ENCODE results near the gene DPF3.

DPF3 gene

DNA sequence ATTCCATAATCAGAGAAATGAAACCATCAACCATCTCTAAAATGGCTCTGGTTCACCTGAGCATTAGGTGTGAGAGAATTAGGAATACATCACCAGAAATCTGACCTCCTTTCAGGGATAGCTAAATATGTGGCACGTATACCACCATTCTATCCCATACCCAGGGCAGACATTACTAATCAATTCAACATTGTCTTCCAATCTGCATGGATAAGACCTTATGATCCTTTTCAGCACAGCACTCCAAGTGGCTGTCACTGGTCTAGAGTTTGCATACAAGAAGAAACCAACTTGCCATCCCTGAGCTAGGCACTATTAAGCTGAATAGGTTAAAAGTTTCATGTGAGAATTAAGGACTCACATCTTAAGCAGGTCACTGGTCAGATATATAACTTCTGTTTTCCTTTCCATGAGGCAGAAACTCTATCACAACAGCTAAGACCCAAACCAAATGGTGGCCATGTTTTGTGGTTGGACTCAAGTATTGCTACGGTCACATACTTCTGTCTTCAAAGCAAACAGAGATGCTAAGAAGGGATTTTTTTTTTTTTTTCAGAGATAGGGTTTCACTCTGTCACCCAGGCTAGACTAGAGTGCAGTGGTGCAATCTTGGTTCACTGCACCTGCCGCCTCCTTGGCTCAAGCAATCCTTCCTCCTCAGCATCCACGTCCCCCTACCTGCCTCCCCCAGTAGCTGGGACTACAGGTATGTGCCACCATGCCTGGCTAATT lies 249.0 kb downstream of the DPF3 start:
- no peaks in the 10 kb centered on the region for H3K36me3 Mint-ChIP-seq (ENCODE audit: low read depth)
- no peaks in the 10 kb centered on the region for H3K4me1 Mint-ChIP-seq (ENCODE audit: low read depth)
- H3K27me3 Mint-ChIP-seq, result peaks cover 9% of the 10 kb centered on the region
- H3K27ac Mint-ChIP-seq, result no peak overlapping the region
- no peak overlapping the region for H3K4me3 Mint-ChIP-seq
- intact Hi-C loops (cut with micrococcal nuclease), result no loop called here
- H3K9me3 Mint-ChIP-seq, result peaks cover 6% of the 10 kb centered on the region

DNA sequence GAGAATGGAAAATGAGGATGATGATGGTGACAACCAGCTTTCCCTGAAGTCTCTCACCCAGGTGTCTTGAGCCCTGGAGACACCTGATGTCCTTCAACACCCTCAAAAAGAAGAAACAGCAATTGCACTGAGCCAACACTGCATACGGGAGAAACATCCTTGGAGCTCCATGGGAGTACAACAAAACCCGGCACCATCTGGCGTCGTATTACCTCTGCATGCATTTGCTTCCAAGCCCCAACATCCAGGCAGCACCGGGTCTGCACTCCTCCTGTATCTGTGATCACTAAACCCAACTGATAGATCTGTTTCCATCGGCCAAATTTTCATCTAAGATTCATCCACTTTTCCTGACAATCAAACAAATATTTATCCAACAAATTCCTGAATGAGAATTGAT lies 249.9 kb downstream of the DPF3 start:
- Mint-ChIP-seq H3K9me3 (peaks cover 6% of the 10 kb centered on the region), H3K4me3 (no peak overlapping the region), H3K27me3 (peaks cover 8% of the 10 kb centered on the region), H3K4me1 (ENCODE audit: low read depth) (no peaks in the 10 kb centered on the region), H3K27ac (no peak overlapping the region), H3K36me3 (ENCODE audit: low read depth) (no peaks in the 10 kb centered on the region)
- intact Hi-C loops (cut with micrococcal nuclease), result no loop called here

DNA sequence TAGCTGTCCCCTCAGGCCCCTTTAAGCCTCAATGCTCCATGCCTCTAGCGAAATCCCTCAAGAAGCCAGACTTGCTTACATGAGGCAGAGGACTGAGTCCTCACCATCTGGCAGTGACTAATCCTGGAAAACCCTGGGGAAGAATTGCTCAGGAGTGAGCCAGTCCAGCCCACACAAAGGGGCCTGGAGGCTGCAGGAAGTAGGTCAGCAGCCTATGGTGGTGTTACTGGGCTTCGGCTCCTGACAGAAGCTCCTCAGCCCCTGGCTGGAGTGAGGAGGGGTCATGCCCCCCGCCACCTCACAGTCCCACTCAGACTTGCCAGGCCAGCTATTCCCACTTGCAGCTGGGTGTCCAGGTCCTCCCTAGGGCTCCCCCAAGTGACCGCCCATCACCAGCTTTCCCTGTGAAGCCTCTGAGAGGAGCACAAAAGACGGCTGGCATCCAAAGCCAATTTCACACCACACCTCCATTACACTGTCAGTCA lies 250.5 kb downstream of the DPF3 start:
- Mint-ChIP-seq H3K27ac (no peak overlapping the region), H3K4me1 (ENCODE audit: low read depth) (no peaks in the 10 kb centered on the region), H3K9me3 (peaks cover 6% of the 10 kb centered on the region), H3K4me3 (no peak overlapping the region), H3K27me3 (peaks cover 8% of the 10 kb centered on the region), H3K36me3 (ENCODE audit: low read depth) (no peaks in the 10 kb centered on the region)
- intact Hi-C loops (cut with micrococcal nuclease), result no loop called here

DNA sequence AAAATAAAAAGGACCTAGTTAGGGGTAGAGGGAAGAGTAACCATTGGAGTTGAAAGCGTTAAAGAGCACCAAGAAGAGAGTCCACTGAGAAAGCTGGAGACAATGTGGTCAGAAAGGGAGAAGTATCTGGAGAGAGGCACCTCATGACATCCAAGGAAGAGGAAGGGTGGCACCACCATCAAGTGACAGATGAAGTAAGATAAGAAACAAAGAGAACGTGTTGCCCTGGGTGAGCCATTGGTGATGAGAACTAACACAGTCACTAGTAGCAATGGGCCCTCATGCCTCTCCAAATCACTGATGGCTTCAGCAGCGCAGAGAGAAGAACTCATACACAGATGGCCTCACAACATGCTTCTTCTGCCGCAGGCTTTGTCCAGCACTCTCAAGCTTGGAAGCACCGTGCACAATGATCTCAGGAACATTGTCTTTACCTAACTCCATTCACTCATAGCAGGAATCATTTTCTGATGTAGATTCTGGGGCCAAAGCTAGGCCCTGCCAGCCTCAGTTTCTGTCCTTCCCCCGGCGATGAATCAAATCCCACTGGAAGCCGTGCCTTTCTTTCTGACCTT lies 252.9 kb downstream of the DPF3 start:
- H3K27ac Mint-ChIP-seq, result no peak overlapping the region
- intact Hi-C loops (cut with micrococcal nuclease), result no loop called here

DNA sequence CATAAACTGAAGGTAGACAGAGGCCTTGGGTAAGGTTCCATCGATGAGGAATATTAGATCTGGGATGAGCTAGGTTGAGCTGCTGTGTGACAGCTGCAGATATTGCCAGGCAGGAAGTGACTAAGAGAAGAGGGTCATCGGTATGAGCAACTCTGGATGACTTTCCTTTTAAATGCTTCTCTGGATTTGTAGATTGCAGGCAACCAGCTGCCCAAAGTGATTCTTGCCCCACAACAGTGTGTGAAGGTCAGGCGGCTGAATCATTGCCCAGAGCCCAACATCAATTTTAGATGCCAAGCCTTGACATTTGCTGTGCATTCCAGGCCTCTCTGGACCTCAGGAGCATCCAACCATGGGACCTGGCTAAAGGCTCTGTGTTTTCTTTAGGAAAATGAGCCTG lies 255.9 kb downstream of the DPF3 start:
- no peaks in the 10 kb centered on the region for H3K36me3 Mint-ChIP-seq (ENCODE audit: low read depth)
- intact Hi-C loops (cut with micrococcal nuclease), result no loop called here
- peaks cover 6% of the 10 kb centered on the region for H3K9me3 Mint-ChIP-seq
- no peak overlapping the region for H3K27ac Mint-ChIP-seq
- H3K4me3 Mint-ChIP-seq, result no peak overlapping the region
- peaks cover 15% of the 10 kb centered on the region for H3K27me3 Mint-ChIP-seq
- no peaks in the 10 kb centered on the region for H3K4me1 Mint-ChIP-seq (ENCODE audit: low read depth)

More for the DNA sequence above, 252.9 kb downstream of the DPF3 start:
- H3K9me3 Mint-ChIP-seq, result peaks cover 6% of the 10 kb centered on the region
- H3K27me3 Mint-ChIP-seq, result peaks cover 9% of the 10 kb centered on the region
- H3K36me3 Mint-ChIP-seq (ENCODE audit: low read depth), result no peaks in the 10 kb centered on the region
- H3K4me1 Mint-ChIP-seq (ENCODE audit: low read depth), result no peaks in the 10 kb centered on the region
- H3K4me3 Mint-ChIP-seq, result no peak overlapping the region

DNA sequence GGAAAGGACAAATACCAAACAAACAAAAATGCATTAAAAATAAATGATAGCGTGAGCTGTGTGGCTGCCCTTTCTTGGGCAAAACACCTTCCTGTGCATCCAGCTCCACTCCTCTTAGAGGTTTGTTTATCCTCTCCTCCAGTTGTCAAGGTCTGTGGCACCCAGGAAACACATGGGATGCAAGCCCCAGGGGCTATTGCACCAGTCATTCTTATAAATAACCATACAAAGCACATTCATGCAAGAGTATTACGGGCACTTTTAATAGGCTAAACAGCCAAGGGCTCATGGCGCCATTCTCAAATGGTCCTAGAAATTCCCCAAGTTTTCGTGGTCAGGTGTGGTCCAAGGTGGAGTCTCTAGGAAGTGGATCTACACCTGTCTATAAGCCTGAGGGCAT lies 257.0 kb downstream of the DPF3 start:
- Mint-ChIP-seq H3K9me3 (peaks cover 6% of the 10 kb centered on the region), H3K4me3 (no peak overlapping the region), H3K4me1 (ENCODE audit: low read depth) (no peaks in the 10 kb centered on the region), H3K36me3 (ENCODE audit: low read depth) (no peaks in the 10 kb centered on the region), H3K27ac (no peak overlapping the region), H3K27me3 (peaks cover 13% of the 10 kb centered on the region)
- intact Hi-C loops (cut with micrococcal nuclease), result no loop called here

DNA sequence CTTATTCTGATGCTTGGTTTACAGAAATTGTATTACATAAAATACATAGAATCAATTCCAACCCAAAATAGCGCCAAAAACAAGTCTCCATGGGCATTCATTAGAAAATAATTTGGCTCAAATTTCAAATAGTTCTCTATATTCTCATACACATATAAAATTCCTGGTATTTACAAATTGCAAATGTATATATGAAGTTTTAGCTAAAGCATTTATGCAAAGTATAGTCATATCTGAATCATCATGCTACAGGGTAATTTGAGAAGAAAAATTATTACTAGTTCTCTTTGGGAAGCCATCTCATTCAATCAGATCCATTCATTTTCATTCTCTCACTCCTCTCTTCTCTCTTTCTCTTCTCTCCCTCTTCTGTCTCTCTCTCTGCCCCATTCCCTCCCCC lies 257.8 kb downstream of the DPF3 start:
- H3K9me3 Mint-ChIP-seq, result peaks cover 6% of the 10 kb centered on the region
- intact Hi-C loops (cut with micrococcal nuclease), result no loop called here
- H3K27me3 Mint-ChIP-seq, result peaks cover 13% of the 10 kb centered on the region
- no peaks in the 10 kb centered on the region for H3K4me1 Mint-ChIP-seq (ENCODE audit: low read depth)
- H3K27ac Mint-ChIP-seq, result no peak overlapping the region
- H3K36me3 Mint-ChIP-seq (ENCODE audit: low read depth), result no peaks in the 10 kb centered on the region
- no peak overlapping the region for H3K4me3 Mint-ChIP-seq

DNA sequence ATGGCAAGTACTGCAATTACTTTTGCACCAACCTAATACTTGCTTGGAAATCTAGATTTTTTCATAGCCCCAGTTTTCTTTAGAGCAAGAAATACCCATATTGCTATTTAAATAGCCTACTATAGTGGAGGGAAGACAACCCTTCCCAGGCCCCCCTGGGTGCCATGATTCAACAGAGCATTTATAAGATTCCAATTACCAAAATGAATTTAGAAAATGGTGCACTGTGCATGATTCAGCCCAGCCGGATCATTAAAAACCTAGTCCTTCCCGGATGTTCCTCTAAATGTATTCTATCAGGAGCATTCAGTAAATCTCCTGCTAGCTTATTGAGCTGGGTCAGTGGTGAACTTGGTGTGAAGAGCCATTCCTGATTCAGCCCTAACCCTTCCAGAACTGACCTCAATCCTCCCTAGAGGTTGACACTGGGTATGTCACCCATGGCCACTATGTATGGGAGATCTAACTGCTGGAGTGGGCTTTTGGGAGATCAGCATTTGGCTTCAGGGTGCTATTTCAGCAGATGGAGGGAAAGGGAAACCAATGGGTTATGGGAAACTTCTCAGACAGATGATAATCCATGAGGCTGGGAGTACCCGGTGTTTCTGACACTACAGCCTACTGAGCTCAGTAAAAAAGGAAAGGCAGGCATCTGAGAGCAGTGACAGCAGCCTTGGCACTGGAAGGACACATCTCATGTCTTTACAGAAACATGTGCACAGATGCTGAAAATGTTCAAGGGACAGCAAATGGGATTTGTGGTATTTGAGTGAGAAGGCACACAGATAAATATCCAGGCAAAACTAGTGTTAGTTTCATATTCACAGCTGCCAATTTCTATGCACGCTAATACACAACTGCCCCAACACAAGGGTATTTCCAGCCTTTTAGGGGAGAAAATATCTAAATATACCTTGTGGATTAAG lies 258.9 kb downstream of the DPF3 start:
- peaks cover 12% of the 10 kb centered on the region for H3K27me3 Mint-ChIP-seq
- intact Hi-C loops (cut with micrococcal nuclease), result no loop called here
- H3K4me3 Mint-ChIP-seq, result no peak overlapping the region
- no peaks in the 10 kb centered on the region for H3K4me1 Mint-ChIP-seq (ENCODE audit: low read depth)
- H3K27ac Mint-ChIP-seq, result no peak overlapping the region
- no peaks in the 10 kb centered on the region for H3K9me3 Mint-ChIP-seq
- no peaks in the 10 kb centered on the region for H3K36me3 Mint-ChIP-seq (ENCODE audit: low read depth)

DNA sequence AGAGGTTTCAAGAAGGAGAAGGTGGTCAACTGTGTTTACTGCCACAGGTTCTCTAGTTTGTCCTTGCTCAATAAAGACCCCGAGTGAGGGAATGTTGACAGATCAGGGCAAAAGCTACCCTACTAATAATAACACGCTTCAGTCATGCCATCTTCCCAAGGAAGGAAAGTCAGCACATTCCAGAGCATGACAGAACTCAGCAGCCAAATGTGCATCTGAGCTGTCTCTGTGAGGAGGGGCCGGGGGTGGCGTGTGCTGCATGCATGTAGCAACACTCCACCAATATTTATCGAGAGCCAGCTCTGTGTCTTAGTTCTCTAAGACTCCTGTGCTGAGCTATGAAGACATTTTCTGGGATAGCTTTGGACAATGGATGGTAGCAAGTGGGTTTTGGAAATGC lies 260.4 kb downstream of the DPF3 start:
- Mint-ChIP-seq H3K27me3 (peaks cover 13% of the 10 kb centered on the region), H3K9me3 (no peaks in the 10 kb centered on the region), H3K4me3 (no peak overlapping the region), H3K4me1 (ENCODE audit: low read depth) (no peaks in the 10 kb centered on the region), H3K27ac (no peak overlapping the region), H3K36me3 (ENCODE audit: low read depth) (no peaks in the 10 kb centered on the region)
- intact Hi-C loops (cut with micrococcal nuclease), result no loop called here

DNA sequence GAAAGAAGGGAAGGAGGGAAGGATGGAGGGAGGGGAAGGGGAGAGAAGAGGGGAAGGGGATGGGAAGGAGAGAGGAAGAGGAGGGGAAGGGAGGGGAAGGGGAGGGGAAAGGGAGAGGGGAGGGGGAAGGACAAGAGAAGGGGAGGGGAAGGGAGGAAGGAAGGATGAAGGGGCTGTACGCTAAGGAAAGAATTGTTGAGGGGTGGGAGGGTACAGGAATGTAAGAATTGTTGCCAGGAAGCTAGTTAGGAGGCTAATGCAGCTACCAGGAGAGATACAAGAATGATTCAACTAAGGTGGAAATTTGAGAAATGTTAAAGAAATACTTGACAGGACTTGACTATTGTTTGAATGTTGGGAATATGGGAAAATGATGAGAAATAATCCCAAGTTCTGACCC lies 261.2 kb downstream of the DPF3 start:
- H3K4me1 Mint-ChIP-seq (ENCODE audit: low read depth), result no peaks in the 10 kb centered on the region
- no peak overlapping the region for H3K27ac Mint-ChIP-seq
- H3K9me3 Mint-ChIP-seq, result no peaks in the 10 kb centered on the region
- intact Hi-C loops (cut with micrococcal nuclease), result no loop called here
- H3K4me3 Mint-ChIP-seq, result no peak overlapping the region
- H3K36me3 Mint-ChIP-seq (ENCODE audit: low read depth), result no peaks in the 10 kb centered on the region
- peaks cover 15% of the 10 kb centered on the region for H3K27me3 Mint-ChIP-seq

DNA sequence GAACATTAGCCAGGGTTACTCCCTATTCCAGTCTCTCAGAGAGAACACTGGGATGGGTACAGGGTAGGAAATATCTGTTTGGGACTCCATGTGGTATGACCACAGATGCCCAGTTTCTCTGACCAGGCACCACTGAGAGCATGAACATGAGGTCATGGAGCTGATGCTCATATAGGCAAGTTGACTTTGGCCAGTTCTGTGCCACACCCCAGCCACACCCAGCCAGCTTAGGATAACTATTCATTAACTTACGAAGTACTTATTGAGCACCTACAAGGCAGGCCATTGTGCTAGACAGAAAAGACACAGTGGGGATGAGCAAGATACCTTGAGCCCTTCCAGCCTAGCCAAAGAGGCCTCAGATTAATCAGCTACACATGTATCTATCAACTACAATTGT lies 262.5 kb downstream of the DPF3 start:
- Mint-ChIP-seq H3K27me3 (peaks cover 15% of the 10 kb centered on the region), H3K9me3 (no peaks in the 10 kb centered on the region), H3K4me1 (ENCODE audit: low read depth) (no peaks in the 10 kb centered on the region), H3K27ac (no peak overlapping the region), H3K36me3 (ENCODE audit: low read depth) (no peaks in the 10 kb centered on the region), H3K4me3 (no peak overlapping the region)
- intact Hi-C loops (cut with micrococcal nuclease), result no loop called here

DNA sequence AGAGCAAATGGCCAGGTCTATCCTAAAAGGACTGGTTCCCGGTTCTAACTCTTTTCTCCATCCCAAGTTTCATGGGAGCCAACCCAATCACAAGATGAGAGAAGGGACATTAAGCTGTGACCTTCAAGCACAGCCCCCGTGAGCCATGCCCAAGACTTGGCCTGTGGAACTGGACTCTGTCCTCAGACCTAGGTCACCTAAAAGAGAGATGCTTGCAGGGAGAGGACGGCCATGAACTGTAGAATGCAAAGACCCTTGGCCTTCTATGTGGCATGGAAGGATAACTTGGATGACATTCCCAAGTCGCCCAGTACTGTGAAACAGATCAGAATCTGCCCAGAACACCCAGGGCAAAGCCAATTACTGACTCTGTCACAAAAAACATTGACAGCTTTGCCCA lies 263.5 kb downstream of the DPF3 start:
- intact Hi-C loops (cut with micrococcal nuclease), result no loop called here

DNA sequence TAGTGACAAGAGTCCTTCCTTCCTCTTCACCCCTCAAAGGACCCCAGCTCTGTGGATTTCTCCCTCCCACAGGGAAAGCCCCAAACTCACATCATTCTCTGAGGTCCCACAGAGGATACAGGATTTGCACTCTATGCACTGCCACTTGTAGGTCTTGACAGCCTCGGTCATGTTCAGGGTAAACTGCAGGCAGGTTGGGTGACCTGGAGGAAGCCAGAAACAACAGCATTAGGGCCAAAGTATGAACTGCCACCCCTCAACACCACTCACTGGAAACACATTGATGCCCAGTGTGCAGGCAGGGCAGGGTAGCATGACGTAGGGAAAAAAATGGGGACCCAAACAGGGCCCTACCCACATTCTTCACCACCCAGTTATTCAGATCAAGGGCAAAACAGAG lies 264.4 kb downstream of the DPF3 start:
- Mint-ChIP-seq H3K27ac (no peak overlapping the region), H3K9me3 (no peaks in the 10 kb centered on the region), H3K4me3 (no peak overlapping the region), H3K4me1 (ENCODE audit: low read depth) (no peaks in the 10 kb centered on the region), H3K27me3 (peaks cover 12% of the 10 kb centered on the region), H3K36me3 (ENCODE audit: low read depth) (no peaks in the 10 kb centered on the region)
- intact Hi-C loops (cut with micrococcal nuclease), result no loop called here

More for the DNA sequence above, 263.5 kb downstream of the DPF3 start:
- Mint-ChIP-seq H3K9me3 (no peaks in the 10 kb centered on the region), H3K27me3 (peaks cover 16% of the 10 kb centered on the region), H3K27ac (no peak overlapping the region), H3K4me1 (ENCODE audit: low read depth) (no peaks in the 10 kb centered on the region), H3K4me3 (no peak overlapping the region), H3K36me3 (ENCODE audit: low read depth) (no peaks in the 10 kb centered on the region)

DNA sequence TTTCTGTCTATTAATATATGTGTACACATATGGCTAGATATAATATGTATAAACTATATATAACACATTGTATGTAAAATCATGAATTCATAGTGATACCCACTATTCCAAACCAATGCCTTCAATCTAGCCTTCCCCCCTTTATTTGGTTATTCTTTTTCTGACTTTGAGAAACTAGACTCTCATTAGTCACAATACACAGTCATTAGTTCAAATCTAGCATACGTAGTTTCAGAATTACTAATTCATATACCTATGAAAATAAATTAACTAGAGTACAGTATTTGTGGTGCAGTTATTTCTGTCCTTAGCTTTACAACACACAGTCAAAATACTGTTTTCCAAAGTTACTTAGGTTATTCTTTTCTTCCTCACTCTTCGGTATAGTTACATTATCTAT lies 268.2 kb downstream of the DPF3 start:
- H3K36me3 Mint-ChIP-seq (ENCODE audit: low read depth), result no peaks in the 10 kb centered on the region
- H3K4me3 Mint-ChIP-seq, result no peak overlapping the region
- H3K9me3 Mint-ChIP-seq, result no peaks in the 10 kb centered on the region
- H3K27ac Mint-ChIP-seq, result no peak overlapping the region
- intact Hi-C loops (cut with micrococcal nuclease), result no loop called here
- peaks cover 15% of the 10 kb centered on the region for H3K27me3 Mint-ChIP-seq
- H3K4me1 Mint-ChIP-seq (ENCODE audit: low read depth), result no peaks in the 10 kb centered on the region

All from dendritic cell treated with granulocyte-macrophage colony-stimulating factor and Interleukin-4, amounts not matched to agents 40 ng/mL and 50 ng/mL, for 4 days (primary cell).